Testis (tissue), 3 donors: Measurements from ENCODE around the gene GPLD1. TPM values are rescaled to one million over a fixed set of nuclear protein-coding genes. Genes with fewer than 3 reads are reported as not detected.

Experiments used
- DNase-seq: peaks from one replicate; pipeline ENCODE4 v3.0.0-alpha.2; 2019
- H3K27ac ChIP-seq, 2 donors: fragments of 200-600 bp; sonication (generic); one replicate each; pipeline ENCODE4 v1.5.1; 2019
- H3K27me3 ChIP-seq: fragments of 200-600 bp; sonication (generic); one replicate; pipeline ENCODE4 v1.5.1; 2019
- H3K36me3 ChIP-seq: fragments of 200-600 bp; sonication (generic); one replicate; pipeline ENCODE4 v1.5.1; 2017; ENCODE audit warnings: low read depth; ENCODE audit errors: missing control alignments
- H3K4me1 ChIP-seq: fragments of 200-600 bp; sonication (generic); one replicate; pipeline ENCODE4 v1.5.1; 2019
- H3K4me3 ChIP-seq, 2 donors: fragments of 200-600 bp; sonication (generic); one replicate each; pipeline ENCODE4 v1.5.1; 2017 to 2019
- H3K9me3 ChIP-seq: fragments of 200-600 bp; sonication (generic); one replicate; pipeline ENCODE4 v1.5.1; 2017
- POLR2A ChIP-seq: fragments of 450-650 bp; IDR thresholded peaks from one replicate; pipeline ENCODE4 v1.6.1; 2017; ENCODE audit warnings: antibody characterized with exemption, mild to moderate bottlenecking, moderate library complexity
- WGBS, 2 donors: methylation state at CpG; one replicate each; pipeline ENCODE4 v1.1.5; 2018; 5-methylcytosine and 5-hydroxymethylcytosine counted together
- intact Hi-C: fragments of 100-400 bp; cut with DNase I; formaldehyde crosslinking; loops from one replicate; pipeline ENCODE4 v1.15.1; 2023; ENCODE audit warnings: low total_unique reads
- polyA plus RNA-seq: library from polyadenylated mRNA; stranded (reverse); fragments of 350-450 nt; fragmentation: Illumina TruSeq; extraction: RNeasy Lipid Tissue Mini Kit (QIAGEN cat#74804); gene quantifications from one replicate; pipeline ENCODE4 v1.2.3, GENCODE V29; 2014; ENCODE audit warnings: low read depth, low replicate concordance; ENCODE audit not compliant: insufficient read depth
- total RNA-seq, 2 donors: library from RNA; depleted of rRNA; stranded (reverse); fragments of >200 nt; gene quantifications; one replicate each; pipeline ENCODE4 v1.2.3, GENCODE V29; 2016
- TF ChIP-seq, protein P1 (sequence below), 3 experiments: fragments of 450-650 bp in 2 of 3; fragments of 200-600 bp in 1 of 3; sonication (generic) in 1 of 3; IDR thresholded peaks; one replicate each; pipeline ENCODE4 v1.5.1; 2016 to 2019; ENCODE audit warnings: antibody characterized with exemption in 3 of 3, mild to moderate bottlenecking in 2 of 3, moderate library complexity in 1 of 3

GPLD1 gene
- total and polyA plus RNA-seq, 3 donors from 2014 or later = 3.9 to 15.6 (median 10.7) TPM

DNA sequence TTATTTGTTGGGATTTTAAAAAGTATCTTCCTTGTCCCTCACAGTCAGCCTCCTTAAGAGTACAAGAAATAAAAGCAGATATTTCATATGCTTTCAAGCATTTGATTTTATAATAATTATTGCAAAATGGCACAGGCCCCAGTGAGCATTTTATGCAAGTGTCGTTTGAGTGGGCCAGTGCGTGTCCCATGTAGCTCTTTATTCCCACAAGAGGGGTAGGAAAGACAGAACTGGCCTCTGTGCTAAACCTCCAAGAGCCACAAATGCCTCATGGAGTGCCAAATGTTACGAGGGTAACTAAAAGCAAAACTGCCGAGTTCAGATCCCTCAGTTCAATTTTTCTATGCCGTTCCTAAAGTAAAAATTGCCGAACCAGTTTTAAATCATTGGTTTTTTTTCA, 12.7 kb downstream of the GPLD1 start:
- TF ChIP-seq POLR2A = no peak
- TF ChIP-seq, protein P1, sequence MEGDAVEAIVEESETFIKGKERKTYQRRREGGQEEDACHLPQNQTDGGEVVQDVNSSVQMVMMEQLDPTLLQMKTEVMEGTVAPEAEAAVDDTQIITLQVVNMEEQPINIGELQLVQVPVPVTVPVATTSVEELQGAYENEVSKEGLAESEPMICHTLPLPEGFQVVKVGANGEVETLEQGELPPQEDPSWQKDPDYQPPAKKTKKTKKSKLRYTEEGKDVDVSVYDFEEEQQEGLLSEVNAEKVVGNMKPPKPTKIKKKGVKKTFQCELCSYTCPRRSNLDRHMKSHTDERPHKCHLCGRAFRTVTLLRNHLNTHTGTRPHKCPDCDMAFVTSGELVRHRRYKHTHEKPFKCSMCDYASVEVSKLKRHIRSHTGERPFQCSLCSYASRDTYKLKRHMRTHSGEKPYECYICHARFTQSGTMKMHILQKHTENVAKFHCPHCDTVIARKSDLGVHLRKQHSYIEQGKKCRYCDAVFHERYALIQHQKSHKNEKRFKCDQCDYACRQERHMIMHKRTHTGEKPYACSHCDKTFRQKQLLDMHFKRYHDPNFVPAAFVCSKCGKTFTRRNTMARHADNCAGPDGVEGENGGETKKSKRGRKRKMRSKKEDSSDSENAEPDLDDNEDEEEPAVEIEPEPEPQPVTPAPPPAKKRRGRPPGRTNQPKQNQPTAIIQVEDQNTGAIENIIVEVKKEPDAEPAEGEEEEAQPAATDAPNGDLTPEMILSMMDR (IDR thresholded peaks at IDR 0.05) = no peak
- Histone ChIP-seq H3K4me1 (no peaks in the 10 kb centered on the region), H3K9me3 (no peaks in the 10 kb centered on the region), H3K4me3 (no peak overlapping the region), H3K27me3 (no peaks in the 10 kb centered on the region), H3K36me3 (no peaks in the 10 kb centered on the region), H3K27ac (no peak overlapping the region)
- intact Hi-C loops = no loop called here
- 93 to 94% methylated on average over 6 of the region's 6 CpGs for WGBS, 2 donors
- DNase-seq = no peak

- Histone ChIP-seq H3K4me3 (no peak overlapping the region), H3K27me3 (no peaks in the 10 kb centered on the region), H3K9me3 (no peaks in the 10 kb centered on the region), H3K4me1 (no peaks in the 10 kb centered on the region), H3K36me3 (no peaks in the 10 kb centered on the region), H3K27ac (no peak overlapping the region)
- intact Hi-C loops = no loop called here
- DNase-seq = no peak
- TF ChIP-seq, protein P1 (IDR thresholded peaks at IDR 0.05) = no peak
- TF ChIP-seq POLR2A = no peak
These were observed 17.2 kb downstream of the GPLD1 start for GRCh38 chr6:24472181-24472580.

DNA sequence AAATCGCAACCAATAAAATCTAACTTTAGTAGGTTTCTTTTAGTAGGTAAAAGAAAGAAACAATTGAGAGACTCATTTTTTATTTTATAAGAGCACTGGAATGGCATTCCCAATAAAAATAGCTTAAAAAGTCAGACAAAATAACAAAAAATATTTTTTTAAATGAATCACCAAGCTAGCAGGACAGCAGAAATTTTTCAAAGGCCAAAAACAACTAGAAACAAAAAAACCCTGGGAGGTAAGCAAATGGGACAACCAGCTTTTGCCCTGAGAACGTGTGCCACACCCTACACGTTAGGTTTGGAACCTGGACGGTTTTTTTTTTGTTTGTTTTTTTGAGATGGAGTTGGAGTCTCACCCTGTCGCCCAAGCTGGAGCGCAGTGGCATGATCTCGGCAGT, 19.6 kb downstream of the GPLD1 start:
- TF ChIP-seq POLR2A = no peak
- TF ChIP-seq, protein P1 (IDR thresholded peaks at IDR 0.05) = no peak
- Histone ChIP-seq H3K27me3 (no peaks in the 10 kb centered on the region), H3K4me1 (no peaks in the 10 kb centered on the region), H3K27ac (no peak overlapping the region), H3K36me3 (no peaks in the 10 kb centered on the region), H3K4me3 (no peak overlapping the region), H3K9me3 (no peaks in the 10 kb centered on the region)
- 88 to 90% methylated on average over 7 of the region's 7 CpGs for WGBS, 2 donors
- no peak for DNase-seq
- intact Hi-C loops = no loop called here

GRCh38 chr6:24464253-24465038, 24.9 kb downstream of the GPLD1 start:
- no peaks in the 10 kb centered on the region for H3K4me1 ChIP-seq
- no peaks in the 10 kb centered on the region for H3K27me3 ChIP-seq
- H3K9me3 ChIP-seq = no peaks in the 10 kb centered on the region
- no peak overlapping the region for H3K4me3 ChIP-seq
- 89 to 90% methylated on average over 11 of the region's 11 CpGs for WGBS, 2 donors
- DNase-seq = no peak
- H3K36me3 ChIP-seq = no peaks in the 10 kb centered on the region
- intact Hi-C loops = no loop called here
- no peak overlapping the region for H3K27ac ChIP-seq
- no peak for TF ChIP-seq POLR2A
- TF ChIP-seq, protein P1 (IDR thresholded peaks at IDR 0.05) = no peak

GRCh38 chr6:24460966-24461365, 28.4 kb downstream of the GPLD1 start:
- intact Hi-C loops = no loop called here

More at GRCh38 chr6:24460966-24461365, 28.4 kb downstream of the GPLD1 start:
- no peaks in the 10 kb centered on the region for H3K9me3 ChIP-seq
- H3K27ac ChIP-seq = no peak overlapping the region
- no peak for DNase-seq
- TF ChIP-seq, protein P1 (IDR thresholded peaks at IDR 0.05) = no peak
- TF ChIP-seq POLR2A = no peak
- no peaks in the 10 kb centered on the region for H3K36me3 ChIP-seq
- H3K4me3 ChIP-seq = no peak overlapping the region
- 92 to 94% methylated on average over 4 of the region's 4 CpGs for WGBS, 2 donors
- no peaks in the 10 kb centered on the region for H3K27me3 ChIP-seq
- no peaks in the 10 kb centered on the region for H3K4me1 ChIP-seq
